Hepatocyte (in vitro differentiated cells): Measurements from ENCODE around the gene P2RY2. TPM values are rescaled to one million over a fixed set of nuclear protein-coding genes. Genes with fewer than 3 reads are reported as not detected.

Experiments used
- DNase-seq: peaks from one replicate; pipeline ENCODE4 v3.0.0-alpha.2; 2016; ENCODE audit warnings: low spot score
- H2AFZ ChIP-seq: fragments of 200-600 bp; sonication (generic); 2 replicates; pipeline ENCODE4 v1.6.0; 2016; ENCODE audit warnings: antibody characterized with exemption, mild to moderate bottlenecking
- H3K27ac ChIP-seq: fragments of 200-600 bp; sonication (generic); 2 replicates; pipeline ENCODE4 v1.5.1; 2016; ENCODE audit warnings: mild to moderate bottlenecking
- H3K27me3 ChIP-seq: fragments of 200-600 bp; sonication (generic); 2 replicates; pipeline ENCODE4 v1.6.1; 2016
- H3K36me3 ChIP-seq: fragments of 200-600 bp; sonication (generic); replicated peaks from 2 replicates; pipeline ENCODE4 v1.5.1; 2016; ENCODE audit warnings: low read depth; ENCODE audit not compliant: insufficient read depth
- H3K4me1 ChIP-seq: fragments of 200-600 bp; sonication (generic); 2 replicates; pipeline ENCODE4 v1.5.1; 2016; ENCODE audit warnings: mild to moderate bottlenecking, moderate library complexity; ENCODE audit not compliant: insufficient read depth
- H3K4me2 ChIP-seq: fragments of 200-600 bp; sonication (generic); 2 replicates; pipeline ENCODE4 v1.6.0; 2016
- H3K4me3 ChIP-seq: fragments of 200-600 bp; sonication (generic); 2 replicates; pipeline ENCODE4 v1.5.1; 2016; ENCODE audit warnings: mild to moderate bottlenecking
- H3K79me2 ChIP-seq: fragments of 200-600 bp; sonication (generic); 2 replicates; pipeline ENCODE4 v1.6.0; 2017; ENCODE audit warnings: mild to moderate bottlenecking
- H3K9me2 ChIP-seq: fragments of 200-600 bp; sonication (generic); replicated peaks from 2 replicates; pipeline ENCODE4 v1.6.0; 2017; ENCODE audit warnings: mild to moderate bottlenecking; ENCODE audit not compliant: insufficient read depth
- H3K9me3 ChIP-seq: fragments of 200-600 bp; sonication (generic); 2 replicates; pipeline ENCODE4 v1.5.1; 2016; ENCODE audit warnings: low read depth, mild to moderate bottlenecking
- H4K20me1 ChIP-seq: fragments of 200-600 bp; sonication (generic); 2 replicates; pipeline ENCODE4 v1.6.0; 2016; ENCODE audit warnings: mild to moderate bottlenecking; ENCODE audit not compliant: insufficient read depth, poor library complexity, severe bottlenecking
- CTCF ChIP-seq: fragments of 200-600 bp; sonication (generic); IDR thresholded peaks from 2 replicates; pipeline ENCODE4 v1.5.1; 2016; ENCODE audit warnings: antibody characterized with exemption, mild to moderate bottlenecking; ENCODE audit not compliant: poor library complexity
- EZH2 ChIP-seq: fragments of 200-600 bp; sonication (generic); IDR thresholded peaks from 2 replicates; pipeline ENCODE4 v1.6.1; 2016; ENCODE audit warnings: antibody characterized with exemption, mild to moderate bottlenecking, borderline replicate concordance
- EZH2phosphoT487 ChIP-seq: fragments of 200-600 bp; sonication (generic); IDR thresholded peaks from one replicate; pipeline ENCODE4 v1.6.1; 2018; ENCODE audit warnings: antibody characterized with exemption, mild to moderate bottlenecking, low read depth, moderate library complexity; ENCODE audit not compliant: unreplicated experiment, severe bottlenecking
- WGBS: methylation state at CpG from one replicate; pipeline ENCODE4 v1.1.6; 2016; ENCODE audit warnings: low lambda C conversion rate; ENCODE audit errors: missing lambda C conversion rate; 5-methylcytosine and 5-hydroxymethylcytosine counted together
- polyA plus RNA-seq: library from polyadenylated mRNA; unstranded; fragments of >200 nt; fragmentation: Nextera tagmentation; extraction: Ambion mirVana; gene quantifications from 2 replicates; pipeline ENCODE4 v1.2.1, GENCODE V29; 2016
- total RNA-seq: library from RNA; depleted of rRNA; stranded (reverse); fragments of >200 nt; gene quantifications from 2 replicates; pipeline ENCODE4 v1.2.3, GENCODE V29; 2014

The P2RY2 gene
- total and polyA plus RNA-seq, 2 experiments from 2014 or later: 2.5 to 6.3 TPM

- H2AFZ ChIP-seq: peak overlapping the region; percentile 88
- H3K4me3 ChIP-seq: no peak overlapping the region
Measured at GRCh38 chr11:73217131-73217809, 811 bp upstream of the P2RY2 start.

DNA sequence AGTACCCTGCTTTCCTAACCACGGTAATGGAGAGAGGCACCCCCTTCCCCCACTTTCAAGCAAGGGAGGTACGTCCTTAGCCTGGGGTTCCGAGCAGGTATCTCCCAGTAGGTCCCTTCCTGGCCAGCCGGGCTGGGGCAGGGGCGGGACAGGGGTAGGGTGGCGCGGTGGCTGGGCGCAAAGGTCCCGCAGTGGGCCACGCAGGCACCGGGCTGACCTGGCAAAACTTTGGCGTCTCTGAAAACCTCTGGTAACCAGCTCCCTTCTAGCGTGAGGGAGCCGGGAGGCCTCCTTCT is 323 bp upstream of the P2RY2 start:
- Histone ChIP-seq H3K27me3 (peaks cover 7% of the 10 kb centered on the region), H3K9me2 (no peaks in the 10 kb centered on the region), H3K9me3 (no peaks in the 10 kb centered on the region), H3K79me2 (no peaks in the 10 kb centered on the region), H3K4me2 (peak overlapping the region; percentile 99), H4K20me1 (no peaks in the 10 kb centered on the region), H3K4me1 (peaks cover 12% of the 10 kb centered on the region), H3K27ac (peak overlapping the region; percentile 68), H3K4me3 (peak overlapping the region; percentile 35), H3K36me3 (no peaks in the 10 kb centered on the region), H2AFZ (peak overlapping the region; percentile 88)
- TF ChIP-seq EZH2: no peak
- no peak for TF ChIP-seq EZH2phosphoT487
- TF ChIP-seq CTCF: no peak
- WGBS: 49% methylated on average over 11 of the region's 14 CpGs
- no peak for DNase-seq

More at GRCh38 chr11:73217131-73217809, 811 bp upstream of the P2RY2 start:
- peaks cover 12% of the 10 kb centered on the region for H3K4me1 ChIP-seq
- no peaks in the 10 kb centered on the region for H3K36me3 ChIP-seq
- H3K9me3 ChIP-seq: no peaks in the 10 kb centered on the region
- H3K27me3 ChIP-seq: peaks cover 7% of the 10 kb centered on the region
- WGBS: 88% methylated on average over 15 of the region's 15 CpGs
- no peak for DNase-seq
- peak overlapping the region; percentile 99 for H3K4me2 ChIP-seq
- H3K27ac ChIP-seq: no peak overlapping the region
- TF ChIP-seq EZH2phosphoT487 (no peak), CTCF (no peak), EZH2 (no peak)
- no peaks in the 10 kb centered on the region for H3K9me2 ChIP-seq
- no peaks in the 10 kb centered on the region for H4K20me1 ChIP-seq
- no peaks in the 10 kb centered on the region for H3K79me2 ChIP-seq

GRCh38 chr11:73218830-73219215 is 742 bp downstream of the P2RY2 start:
- Histone ChIP-seq H3K4me1 (peaks cover 12% of the 10 kb centered on the region), H3K27ac (peak overlapping the region; percentile 68), H3K9me3 (no peaks in the 10 kb centered on the region), H3K36me3 (no peaks in the 10 kb centered on the region), H3K4me3 (peak overlapping the region; percentile 35), H3K79me2 (no peaks in the 10 kb centered on the region), H4K20me1 (no peaks in the 10 kb centered on the region), H3K4me2 (peak overlapping the region; percentile 99), H3K9me2 (no peaks in the 10 kb centered on the region), H2AFZ (peak overlapping the region; percentile 88), H3K27me3 (peaks cover 7% of the 10 kb centered on the region)
- WGBS: 75% methylated on average over 4 of the region's 9 CpGs
- TF ChIP-seq EZH2phosphoT487: no peak
- no peak for TF ChIP-seq EZH2
- no peak for TF ChIP-seq CTCF
- no peak for DNase-seq
